ENCODE measurements around the gene TTC33.

Gene TTC33

DNA sequence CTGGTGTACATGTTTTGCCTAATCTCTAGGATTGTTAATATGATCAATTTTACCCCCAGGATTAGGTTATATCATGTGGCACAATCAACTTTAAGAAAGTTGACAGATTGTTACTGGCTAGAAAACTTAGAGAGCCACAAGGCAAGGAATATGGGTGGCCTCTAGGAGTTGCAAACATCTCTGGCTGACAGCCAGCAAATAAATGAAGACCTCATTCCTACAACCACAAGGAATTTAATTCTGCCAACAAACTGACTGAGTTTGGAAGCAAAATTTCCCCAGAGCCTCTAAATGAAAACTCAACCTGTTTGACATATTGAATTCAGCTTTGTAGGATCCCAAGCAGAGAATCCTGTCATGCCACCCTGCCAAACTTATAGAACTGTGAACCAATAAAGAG is 272.4 kb downstream of the TTC33 start:
- TF ChIP-seq, protein P1, sequence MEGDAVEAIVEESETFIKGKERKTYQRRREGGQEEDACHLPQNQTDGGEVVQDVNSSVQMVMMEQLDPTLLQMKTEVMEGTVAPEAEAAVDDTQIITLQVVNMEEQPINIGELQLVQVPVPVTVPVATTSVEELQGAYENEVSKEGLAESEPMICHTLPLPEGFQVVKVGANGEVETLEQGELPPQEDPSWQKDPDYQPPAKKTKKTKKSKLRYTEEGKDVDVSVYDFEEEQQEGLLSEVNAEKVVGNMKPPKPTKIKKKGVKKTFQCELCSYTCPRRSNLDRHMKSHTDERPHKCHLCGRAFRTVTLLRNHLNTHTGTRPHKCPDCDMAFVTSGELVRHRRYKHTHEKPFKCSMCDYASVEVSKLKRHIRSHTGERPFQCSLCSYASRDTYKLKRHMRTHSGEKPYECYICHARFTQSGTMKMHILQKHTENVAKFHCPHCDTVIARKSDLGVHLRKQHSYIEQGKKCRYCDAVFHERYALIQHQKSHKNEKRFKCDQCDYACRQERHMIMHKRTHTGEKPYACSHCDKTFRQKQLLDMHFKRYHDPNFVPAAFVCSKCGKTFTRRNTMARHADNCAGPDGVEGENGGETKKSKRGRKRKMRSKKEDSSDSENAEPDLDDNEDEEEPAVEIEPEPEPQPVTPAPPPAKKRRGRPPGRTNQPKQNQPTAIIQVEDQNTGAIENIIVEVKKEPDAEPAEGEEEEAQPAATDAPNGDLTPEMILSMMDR (IDR thresholded peaks at IDR 0.05; ENCODE audit: low read depth, low read length, missing control alignments) = no peak
- no peak overlapping the region for H3K4me3 ChIP-seq (ENCODE audit: low read depth, low read length)
- no peak for DNase-seq (ENCODE audit: low read depth)
- in situ Hi-C loops (cut with HindIII; ENCODE audit: low sequenced_read_pairs) = no loop called here

DNA sequence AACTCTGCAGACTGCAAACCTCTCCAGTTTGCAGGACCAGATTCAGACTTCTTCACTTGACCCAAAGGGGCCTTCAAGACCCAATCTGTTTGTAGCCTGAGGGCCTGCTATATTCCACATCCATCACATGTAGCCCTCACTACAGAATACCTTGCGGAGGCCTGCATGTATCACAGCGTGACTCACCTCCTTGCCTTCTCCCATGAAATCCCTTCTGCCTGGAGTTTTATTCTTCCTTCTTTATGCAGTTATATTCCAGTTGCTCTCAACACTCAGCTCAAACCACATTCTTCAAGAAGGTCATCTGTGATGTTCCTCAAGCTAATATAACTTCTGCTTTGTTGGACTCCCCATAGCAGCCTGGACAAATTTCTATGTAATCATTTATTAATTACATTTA is 274.5 kb downstream of the TTC33 start:
- TF ChIP-seq, protein P1 (IDR thresholded peaks at IDR 0.05; ENCODE audit: low read depth, low read length, missing control alignments) = no peak
- in situ Hi-C loops (cut with HindIII; ENCODE audit: low sequenced_read_pairs) = no loop called here
- no peak for DNase-seq (ENCODE audit: low read depth)

DNA sequence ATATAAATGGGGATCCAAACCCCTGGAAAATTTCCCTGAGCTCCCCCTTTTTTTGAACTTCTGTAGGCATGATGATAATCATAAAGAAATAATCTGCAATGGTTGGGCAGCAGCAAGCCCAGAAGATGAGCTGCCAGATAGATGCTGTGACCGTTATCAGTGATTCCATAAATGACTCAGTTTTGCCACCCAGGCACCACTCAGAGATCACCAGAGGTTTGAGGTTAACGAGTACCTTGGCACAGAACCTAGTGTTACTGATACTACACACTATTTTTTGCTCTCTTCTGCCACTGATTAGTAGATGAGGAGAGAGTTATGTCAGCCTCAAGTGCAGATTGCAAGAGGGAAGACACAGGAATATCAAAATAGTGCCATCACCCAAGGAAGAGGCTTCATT is 275.4 kb downstream of the TTC33 start:
- in situ Hi-C loops (cut with HindIII; ENCODE audit: low sequenced_read_pairs) = no loop called here
- TF ChIP-seq, protein P1 (IDR thresholded peaks at IDR 0.05; ENCODE audit: low read depth, low read length, missing control alignments) = no peak
- DNase-seq (ENCODE audit: low read depth) = no peak
- H3K4me3 ChIP-seq (ENCODE audit: low read depth, low read length) = no peak overlapping the region

More for the DNA sequence above, 274.5 kb downstream of the TTC33 start:
- no peak overlapping the region for H3K4me3 ChIP-seq (ENCODE audit: low read depth, low read length)

DNA sequence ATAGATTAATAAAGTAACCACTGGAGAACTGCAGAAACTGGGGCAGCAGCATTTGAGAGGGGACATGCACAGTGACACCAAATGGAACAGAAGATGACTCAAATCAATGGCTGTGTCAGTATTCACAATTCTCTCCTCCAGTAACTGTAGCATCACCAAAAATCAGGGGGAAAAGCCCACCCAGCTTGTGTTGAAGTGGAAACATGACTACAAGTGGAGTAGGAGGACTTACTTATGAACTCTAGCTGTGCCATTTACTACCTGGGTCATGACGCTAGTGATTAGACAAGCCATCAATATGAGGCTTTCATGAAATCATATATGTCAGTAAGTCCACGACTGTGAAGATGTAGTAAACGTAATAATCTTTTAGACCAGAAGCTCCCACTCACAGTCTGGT is 275.8 kb downstream of the TTC33 start:
- no peak for DNase-seq (ENCODE audit: low read depth)
- TF ChIP-seq, protein P1 (IDR thresholded peaks at IDR 0.05; ENCODE audit: low read depth, low read length, missing control alignments) = no peak
- in situ Hi-C loops (cut with HindIII; ENCODE audit: low sequenced_read_pairs) = no loop called here
- no peak overlapping the region for H3K4me3 ChIP-seq (ENCODE audit: low read depth, low read length)

DNA sequence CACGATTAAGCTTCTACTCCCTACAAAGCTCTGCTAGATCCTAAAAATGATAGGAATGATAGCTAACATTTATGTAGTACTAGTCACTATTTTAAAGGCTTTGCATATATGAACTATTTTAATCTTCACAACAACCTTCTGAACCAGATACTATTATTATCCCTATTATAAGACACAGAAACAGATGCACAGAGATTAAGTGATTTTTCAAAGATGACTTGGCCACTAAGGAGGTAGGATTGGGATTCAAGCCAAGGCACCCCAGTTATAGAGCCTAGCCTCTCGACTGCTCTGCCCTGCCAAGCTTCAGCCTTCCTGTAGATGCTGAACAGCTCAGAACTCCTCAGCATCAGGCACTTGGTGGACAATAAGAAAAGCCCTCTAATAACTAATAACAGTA is 277.0 kb downstream of the TTC33 start:
- in situ Hi-C loops (cut with HindIII; ENCODE audit: low sequenced_read_pairs) = no loop called here
- TF ChIP-seq, protein P1 (IDR thresholded peaks at IDR 0.05; ENCODE audit: low read depth, low read length, missing control alignments) = no peak
- no peak for DNase-seq (ENCODE audit: low read depth)
- H3K4me3 ChIP-seq (ENCODE audit: low read depth, low read length) = no peak overlapping the region

DNA sequence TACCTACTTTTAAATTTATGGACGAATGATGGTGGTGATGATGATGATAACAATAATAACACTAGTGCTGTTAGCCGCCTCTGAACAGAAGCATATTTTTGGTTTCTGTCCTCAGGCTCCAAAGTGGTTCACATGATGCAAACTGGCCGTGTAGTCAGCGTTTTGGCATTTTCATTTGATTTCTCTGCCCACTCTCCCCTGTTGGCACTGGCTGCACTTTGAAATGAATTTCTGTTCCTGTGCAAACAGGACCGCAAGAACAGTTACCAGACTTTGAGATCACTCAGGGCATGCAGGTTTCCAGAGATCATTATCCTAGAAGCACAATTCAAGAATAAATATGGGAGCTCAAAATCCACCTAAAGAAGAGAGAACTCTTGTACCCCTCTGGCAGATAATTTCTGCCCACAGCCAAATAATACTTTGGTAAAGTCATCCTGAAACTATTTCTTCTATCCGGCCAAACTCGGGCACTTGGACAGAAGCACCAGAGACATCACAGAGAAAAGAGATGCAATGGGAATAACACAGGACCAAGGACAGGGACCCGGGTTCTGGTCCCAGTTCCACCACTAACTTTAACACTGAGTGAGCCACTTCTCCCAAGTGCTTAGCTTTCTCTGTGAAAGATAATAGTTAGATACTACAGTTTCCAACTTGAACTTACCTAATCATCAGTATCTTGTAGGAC is 277.8 kb downstream of the TTC33 start:
- in situ Hi-C loops (cut with HindIII; ENCODE audit: low sequenced_read_pairs) = no loop called here
- H3K4me3 ChIP-seq (ENCODE audit: low read depth, low read length) = no peak overlapping the region
- DNase-seq (ENCODE audit: low read depth) = no peak
- TF ChIP-seq, protein P1 (IDR thresholded peaks at IDR 0.05; ENCODE audit: low read depth, low read length, missing control alignments) = no peak
